ENCODE data around the gene SIRPB1.

The SIRPB1 gene

GRCh38 chr20:1629321-1629720 is 9.5 kb upstream of the SIRPB1 start:
- Histone ChIP-seq H3F3A (ENCODE audit: insufficient read depth, low read length) (no peaks in the 10 kb centered on the region), H3K36me3 (replicated peaks; ENCODE audit: insufficient read depth, low read length) (no peaks in the 10 kb centered on the region), H3K9me3 (replicated peaks; ENCODE audit: insufficient read depth, low read length) (no peaks in the 10 kb centered on the region), H3K4me2 (ENCODE audit: low read depth, low read length) (no peak overlapping the region), H3K79me2 (ENCODE audit: low read length) (no peaks in the 10 kb centered on the region), H3K9me2 (replicated peaks; ENCODE audit: insufficient read depth, low read length) (no peaks in the 10 kb centered on the region), H4K20me1 (ENCODE audit: insufficient read depth, low read length) (no peaks in the 10 kb centered on the region), H2AFZ (ENCODE audit: low read length) (no peak overlapping the region), H3K9ac (ENCODE audit: low read length) (no peak overlapping the region), H3K4me1 (ENCODE audit: low read length) (no peaks in the 10 kb centered on the region), H3K27ac (ENCODE audit: low read length) (no peak overlapping the region), H3K27me3 (replicated peaks; ENCODE audit: insufficient read depth, low read length) (no peaks in the 10 kb centered on the region), H3K4me3 (ENCODE audit: low read length) (no peak overlapping the region)
- no peak for TF ChIP-seq CTCF (IDR thresholded peaks at IDR 0.05; ENCODE audit: low read length)
- TF ChIP-seq EZH2phosphoT487 (IDR thresholded peaks at IDR 0.05; ENCODE audit: low read length): no peak
- TF ChIP-seq EZH2 (optimal IDR thresholded peaks at IDR 0.05; ENCODE audit: low read depth, low read length): no peak
- no peak for DNase-seq

GRCh38 chr20:1628621-1629020 is 8.8 kb upstream of the SIRPB1 start:
- Histone ChIP-seq H3K4me2 (ENCODE audit: low read depth, low read length) (no peak overlapping the region), H3K4me1 (ENCODE audit: low read length) (no peaks in the 10 kb centered on the region), H4K20me1 (ENCODE audit: insufficient read depth, low read length) (no peaks in the 10 kb centered on the region), H3K79me2 (ENCODE audit: low read length) (no peaks in the 10 kb centered on the region), H3K27ac (ENCODE audit: low read length) (no peak overlapping the region), H3K9me3 (replicated peaks; ENCODE audit: insufficient read depth, low read length) (no peaks in the 10 kb centered on the region), H2AFZ (ENCODE audit: low read length) (no peak overlapping the region), H3K27me3 (replicated peaks; ENCODE audit: insufficient read depth, low read length) (no peaks in the 10 kb centered on the region), H3K9ac (ENCODE audit: low read length) (no peak overlapping the region), H3F3A (ENCODE audit: insufficient read depth, low read length) (no peaks in the 10 kb centered on the region), H3K4me3 (ENCODE audit: low read length) (no peak overlapping the region), H3K36me3 (replicated peaks; ENCODE audit: insufficient read depth, low read length) (no peaks in the 10 kb centered on the region), H3K9me2 (replicated peaks; ENCODE audit: insufficient read depth, low read length) (no peaks in the 10 kb centered on the region)
- DNase-seq: no peak
- no peak for TF ChIP-seq CTCF (IDR thresholded peaks at IDR 0.05; ENCODE audit: low read length)
- TF ChIP-seq EZH2phosphoT487 (IDR thresholded peaks at IDR 0.05; ENCODE audit: low read length): no peak
- no peak for TF ChIP-seq EZH2 (optimal IDR thresholded peaks at IDR 0.05; ENCODE audit: low read depth, low read length)

GRCh38 chr20:1627200-1627550 is 7.4 kb upstream of the SIRPB1 start:
- Histone ChIP-seq H2AFZ (ENCODE audit: low read length) (no peak overlapping the region), H4K20me1 (ENCODE audit: insufficient read depth, low read length) (no peaks in the 10 kb centered on the region), H3K36me3 (replicated peaks; ENCODE audit: insufficient read depth, low read length) (no peaks in the 10 kb centered on the region), H3K4me3 (ENCODE audit: low read length) (no peak overlapping the region), H3K27ac (ENCODE audit: low read length) (no peak overlapping the region), H3F3A (ENCODE audit: insufficient read depth, low read length) (peaks cover 2% of the 10 kb centered on the region; the same call in 1 of the 2 replicates), H3K79me2 (ENCODE audit: low read length) (no peaks in the 10 kb centered on the region), H3K4me1 (ENCODE audit: low read length) (peaks cover 8% of the 10 kb centered on the region), H3K4me2 (ENCODE audit: low read depth, low read length) (no peak overlapping the region), H3K9ac (ENCODE audit: low read length) (no peak overlapping the region), H3K9me2 (replicated peaks; ENCODE audit: insufficient read depth, low read length) (no peaks in the 10 kb centered on the region), H3K27me3 (replicated peaks; ENCODE audit: insufficient read depth, low read length) (no peaks in the 10 kb centered on the region), H3K9me3 (replicated peaks; ENCODE audit: insufficient read depth, low read length) (no peaks in the 10 kb centered on the region)
- DNase-seq: no peak
- TF ChIP-seq EZH2 (optimal IDR thresholded peaks at IDR 0.05; ENCODE audit: low read depth, low read length) (no peak), CTCF (IDR thresholded peaks at IDR 0.05; ENCODE audit: low read length) (no peak), EZH2phosphoT487 (IDR thresholded peaks at IDR 0.05; ENCODE audit: low read length) (no peak)

Measured in MM.1S (cell line).